A204.1 (cell line): ENCODE measurements around the gene POLN.

ENCODE experiments used
- FAIRE-seq: peaks from 2 replicates; lab custom pipeline; 2012; peaks lifted over from hg19 to GRCh38; lab: Jason Lieb, UNC

The POLN gene

GRCh38 chr4:2058264-2059045, 183.5 kb downstream of the POLN start:
- no peak for FAIRE-seq

- no peak for FAIRE-seq
Measured at GRCh38 chr4:2057382-2058065, 184.4 kb downstream of the POLN start.

- no peak for FAIRE-seq
Measured at GRCh38 chr4:2054217-2054616, 187.7 kb downstream of the POLN start.

GRCh38 chr4:2051086-2051485, 190.8 kb downstream of the POLN start:
- FAIRE-seq, result no peak

GRCh38 chr4:2049811-2050210, 192.1 kb downstream of the POLN start:
- no peak for FAIRE-seq

- no peak for FAIRE-seq
Measured at GRCh38 chr4:2049381-2049780, 192.5 kb downstream of the POLN start.

- FAIRE-seq, result no peak
Measured at GRCh38 chr4:2048831-2049230, 193.1 kb downstream of the POLN start.

- FAIRE-seq, result no peak
Measured at GRCh38 chr4:2047781-2048581, 193.9 kb downstream of the POLN start.

GRCh38 chr4:2047031-2047660, 194.8 kb downstream of the POLN start:
- no peak for FAIRE-seq

GRCh38 chr4:2046031-2046961, 195.6 kb downstream of the POLN start:
- FAIRE-seq, result no peak

- FAIRE-seq, result no peak
Measured at GRCh38 chr4:2045518-2045951, 196.4 kb downstream of the POLN start.

GRCh38 chr4:2044542-2045517, 197.1 kb downstream of the POLN start:
- no peak for FAIRE-seq

- FAIRE-seq, result no peak
Measured at GRCh38 chr4:2044119-2044485, 197.8 kb downstream of the POLN start.

GRCh38 chr4:2043396-2044118, 198.4 kb downstream of the POLN start:
- FAIRE-seq, result no peak

- FAIRE-seq, result no peak
Measured at GRCh38 chr4:2042947-2043395, 198.9 kb downstream of the POLN start.

GRCh38 chr4:2042204-2042946, 199.5 kb downstream of the POLN start:
- FAIRE-seq, result no peak

- FAIRE-seq, result no peak
Measured at GRCh38 chr4:2041239-2042130, 200.4 kb downstream of the POLN start.
